HG02970 (cell line): ENCODE results near the gene ALOX5AP.
"Not testable (repeated sequence)": the region's sequence is repeated elsewhere in the genome, so short reads cannot be mapped to it uniquely, and the experiment has no call there.

Source experiments
- ATAC-seq: cut with Tn5 transposase; IDR thresholded peaks from one replicate; pipeline ENCODE4 v1.9.1; 2021; ENCODE audit warnings: mild to moderate bottlenecking, moderate library complexity, moderate number of reproducible peaks; ENCODE audit not compliant: unreplicated experiment, low FRiP score

ALOX5AP gene

GRCh38 chr13:30735872-30736175 lies 481 bp downstream of the ALOX5AP start:
- ATAC-seq, result peak; percentile 3

- no peak for ATAC-seq
Observed at GRCh38 chr13:30736461-30737320, 1.3 kb downstream of the ALOX5AP start.

- ATAC-seq, result no peak
Observed at GRCh38 chr13:30737511-30738337, 2.4 kb downstream of the ALOX5AP start.

- ATAC-seq, result no peak
Observed at GRCh38 chr13:30738526-30739236, 3.3 kb downstream of the ALOX5AP start.

GRCh38 chr13:30739237-30739528 lies 3.8 kb downstream of the ALOX5AP start:
- ATAC-seq, result no peak

GRCh38 chr13:30739761-30740642 lies 4.7 kb downstream of the ALOX5AP start:
- ATAC-seq, result no peak

- no peak for ATAC-seq
Observed at GRCh38 chr13:30742901-30743300, 7.6 kb downstream of the ALOX5AP start.

GRCh38 chr13:30743319-30744055 lies 8.1 kb downstream of the ALOX5AP start:
- ATAC-seq, result no peak

- peak; percentile 88 for ATAC-seq
Observed at GRCh38 chr13:30744056-30744680, 8.8 kb downstream of the ALOX5AP start.

- ATAC-seq, result no peak
Observed at GRCh38 chr13:30744681-30745077, 9.3 kb downstream of the ALOX5AP start.

- ATAC-seq, result no peak
Observed at GRCh38 chr13:30745906-30746686, 10.8 kb downstream of the ALOX5AP start.

- ATAC-seq, result no peak
Observed at GRCh38 chr13:30746791-30747190, 11.4 kb downstream of the ALOX5AP start.

- not testable (repeated sequence) for ATAC-seq
Observed at GRCh38 chr13:30747845-30748244, 12.5 kb downstream of the ALOX5AP start.

- ATAC-seq, result no peak
Observed at GRCh38 chr13:30748717-30749116, 13.4 kb downstream of the ALOX5AP start.

GRCh38 chr13:30750036-30750435 lies 14.7 kb downstream of the ALOX5AP start:
- ATAC-seq, result no peak

GRCh38 chr13:30751183-30751933 lies 16.0 kb downstream of the ALOX5AP start:
- no peak for ATAC-seq

- ATAC-seq, result no peak
Observed at GRCh38 chr13:30752201-30752797, 17.0 kb downstream of the ALOX5AP start.
